ENCODE results near the gene NUDT1. TPM values are rescaled to one million over a fixed set of nuclear protein-coding genes. Genes with fewer than 3 reads are reported as not detected.

The NUDT1 gene
- total RNA-seq, 1 experiment from 2014 or later, result 84.7 TPM

DNA sequence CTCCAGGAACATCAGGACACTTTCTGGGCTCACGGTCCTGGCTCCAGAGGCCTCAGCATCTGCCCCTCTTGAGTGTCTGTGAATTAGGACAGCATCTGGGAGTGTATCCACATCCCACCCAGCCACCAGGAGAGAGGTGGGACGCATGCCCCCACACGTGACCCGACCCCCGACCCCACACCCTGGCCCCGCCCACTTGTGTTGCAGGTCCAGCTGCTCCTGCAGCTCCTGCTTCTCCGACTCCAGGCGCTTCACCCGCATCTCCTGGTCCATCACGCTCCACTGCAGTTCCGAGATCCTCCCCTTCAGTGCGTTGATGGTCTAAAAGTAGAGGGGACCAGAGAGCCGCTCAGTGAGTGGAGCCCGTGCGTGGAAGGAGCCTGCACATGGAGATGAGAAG, 22.9 kb upstream of the NUDT1 start:
- H4K20me1 ChIP-seq (ENCODE audit: control insufficient read depth, insufficient read depth, insufficient read length), result no peaks in the 10 kb centered on the region
- no peak overlapping the region for H4K91ac ChIP-seq (ENCODE audit: insufficient read length, low read depth, low read length)
- no peak overlapping the region for H2BK5ac ChIP-seq (ENCODE audit: insufficient read length, low read length)
- no peak overlapping the region for H2BK120ac ChIP-seq (ENCODE audit: low read depth, low read length, poor library complexity, severe bottlenecking)
- H3T11ph ChIP-seq (ENCODE audit: low read length), result no peak overlapping the region
- Mint-ChIP-seq H3K9me3 (peaks cover 0 to 2% of the 10 kb centered on the region in 2 experiments; a peak in 1 of 5 replicates), H3K4me1 (no peaks in the 10 kb centered on the region), H3K36me3 (ENCODE audit: insufficient read depth in 1 of 3, low read depth in 3 of 3) (peaks cover 46 to 86% (median 79%) of the 10 kb centered on the region in 3 experiments; a peak in 6 of 7 replicates), H3K4me3 (no peak overlapping the region), H3K27ac (no peak overlapping the region), H3K27me3 (ENCODE audit: low read depth) (peaks cover 2% of the 10 kb centered on the region)
- H3K9ac ChIP-seq (ENCODE audit: extremely low read depth, insufficient read length, low read length), result no peak overlapping the region
- H3K23ac ChIP-seq (ENCODE audit: insufficient read length, low read depth, low read length), result no peak overlapping the region
- DNase-seq, result no peak
- H2AK5ac ChIP-seq (ENCODE audit: insufficient read length, low read length), result no peak overlapping the region
- H3K27me3 ChIP-seq (ENCODE audit: insufficient read depth, low read length), result no peaks in the 10 kb centered on the region
- WGBS (ENCODE audit: extremely low coverage, insufficient read length, low lambda C conversion rate), result no CpG with 5 or more reads among the region's 15 CpGs
- peaks cover 1% of the 10 kb centered on the region for H3K79me1 ChIP-seq (ENCODE audit: insufficient read depth, low read depth, low read length, poor library complexity, severe bottlenecking)
- no peaks in the 10 kb centered on the region for H3K4me1 ChIP-seq (ENCODE audit: insufficient read depth, low read length)
- H3K4ac ChIP-seq (ENCODE audit: low read depth, low read length), result no peak overlapping the region
- H3K23me2 ChIP-seq (ENCODE audit: insufficient read length, low read depth, low read length, poor library complexity, severe bottlenecking), result no peaks in the 10 kb centered on the region
- H4K5ac ChIP-seq (ENCODE audit: insufficient read length, low read depth, low read length), result no peak overlapping the region
- H3K14ac ChIP-seq (ENCODE audit: insufficient read depth, low read length), result no peak overlapping the region
- no peaks in the 10 kb centered on the region for H3K9me3 ChIP-seq (ENCODE audit: control insufficient read depth, low read depth, low read length)
- no peak overlapping the region for H3K27ac ChIP-seq (ENCODE audit: insufficient read length, low read depth, low read length)
- no peak overlapping the region for H2BK12ac ChIP-seq (ENCODE audit: insufficient read length, low read depth, low read length)
- no peak overlapping the region for H3K4me2 ChIP-seq (ENCODE audit: insufficient read depth, insufficient read length, low read length)
- H4K8ac ChIP-seq (replicated peaks; ENCODE audit: insufficient read length, low read depth, low read length), result no peak overlapping the region
- H2BK20ac ChIP-seq (ENCODE audit: low read depth, low read length, poor library complexity, severe bottlenecking), result no peak overlapping the region
- TF ChIP-seq, protein P1, sequence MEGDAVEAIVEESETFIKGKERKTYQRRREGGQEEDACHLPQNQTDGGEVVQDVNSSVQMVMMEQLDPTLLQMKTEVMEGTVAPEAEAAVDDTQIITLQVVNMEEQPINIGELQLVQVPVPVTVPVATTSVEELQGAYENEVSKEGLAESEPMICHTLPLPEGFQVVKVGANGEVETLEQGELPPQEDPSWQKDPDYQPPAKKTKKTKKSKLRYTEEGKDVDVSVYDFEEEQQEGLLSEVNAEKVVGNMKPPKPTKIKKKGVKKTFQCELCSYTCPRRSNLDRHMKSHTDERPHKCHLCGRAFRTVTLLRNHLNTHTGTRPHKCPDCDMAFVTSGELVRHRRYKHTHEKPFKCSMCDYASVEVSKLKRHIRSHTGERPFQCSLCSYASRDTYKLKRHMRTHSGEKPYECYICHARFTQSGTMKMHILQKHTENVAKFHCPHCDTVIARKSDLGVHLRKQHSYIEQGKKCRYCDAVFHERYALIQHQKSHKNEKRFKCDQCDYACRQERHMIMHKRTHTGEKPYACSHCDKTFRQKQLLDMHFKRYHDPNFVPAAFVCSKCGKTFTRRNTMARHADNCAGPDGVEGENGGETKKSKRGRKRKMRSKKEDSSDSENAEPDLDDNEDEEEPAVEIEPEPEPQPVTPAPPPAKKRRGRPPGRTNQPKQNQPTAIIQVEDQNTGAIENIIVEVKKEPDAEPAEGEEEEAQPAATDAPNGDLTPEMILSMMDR (conservative IDR thresholded peaks at IDR 0.05), result no peak
- no peak overlapping the region for H2BK15ac ChIP-seq (ENCODE audit: low read depth, low read length)
- no peak overlapping the region for H2AFZ ChIP-seq (ENCODE audit: low read length)
- no peak overlapping the region for H3K18ac ChIP-seq (ENCODE audit: insufficient read length, low read depth, low read length)
- H3K56ac ChIP-seq (ENCODE audit: insufficient read length, low read depth, low read length), result no peak overlapping the region
- no peaks in the 10 kb centered on the region for H3K79me2 ChIP-seq (ENCODE audit: insufficient read depth, low read length)
